ENCODE results near the gene PPP4C. TPM values are rescaled to one million over a fixed set of nuclear protein-coding genes. Genes with fewer than 3 reads are reported as not detected.

The PPP4C gene
- total RNA-seq, 1 experiment from 2014 or later, result 70.7 TPM

DNA sequence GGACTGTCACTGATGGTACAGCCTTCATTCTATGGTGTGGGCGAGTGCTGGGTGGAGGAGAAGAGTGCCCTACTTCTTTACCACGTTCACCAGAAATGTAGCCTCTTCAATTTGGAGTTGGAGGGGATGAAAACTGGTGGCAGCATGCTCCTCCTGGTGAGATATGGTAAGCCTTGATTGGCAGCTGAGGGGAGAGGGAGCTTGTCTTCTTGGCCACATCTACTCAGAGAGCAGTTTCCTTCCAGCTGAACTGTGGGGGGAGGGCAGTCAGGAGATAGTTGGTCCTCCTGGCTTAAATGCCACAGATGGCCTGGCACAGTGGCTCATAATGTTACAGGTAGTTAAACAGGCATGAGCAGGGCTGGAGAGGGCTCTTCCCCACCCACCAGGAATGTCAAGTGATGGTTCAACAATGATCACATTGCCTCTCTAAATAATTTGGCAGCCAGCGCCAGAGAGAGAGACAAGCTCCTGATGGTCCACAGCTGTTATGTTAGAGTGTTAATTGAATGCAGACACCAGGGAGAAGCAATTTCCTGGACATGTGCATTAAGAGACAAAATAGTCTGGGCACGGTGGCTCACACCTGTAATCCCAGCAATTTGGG, 56.2 kb downstream of the PPP4C start:
- in situ Hi-C loops (cut with HindIII; ENCODE audit: low pct_unique_long_range_greater_than_20kb, low sequenced_read_pairs), result no loop called here

DNA sequence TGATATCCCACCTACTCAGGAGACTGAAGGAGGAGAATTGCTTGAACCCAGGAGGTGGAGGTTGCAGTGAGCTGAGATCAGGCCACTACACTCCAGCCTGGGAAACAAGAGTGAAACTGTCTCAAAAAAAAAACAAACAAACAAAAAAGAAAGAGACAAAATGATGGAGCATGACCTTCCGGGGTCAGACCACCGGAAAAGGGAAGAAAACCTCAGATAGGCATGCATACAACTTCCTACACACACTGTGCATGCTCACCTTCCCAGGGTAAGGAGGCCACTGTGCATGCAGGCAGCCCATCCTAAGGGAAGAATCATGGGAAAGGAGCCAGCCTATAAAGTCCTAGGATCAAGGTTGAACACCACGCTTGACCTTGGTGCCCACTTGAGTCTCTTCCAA, 56.8 kb downstream of the PPP4C start:
- no peak for DNase-seq (ENCODE audit: low read depth, low spot score)
- in situ Hi-C loops (cut with HindIII; ENCODE audit: low pct_unique_long_range_greater_than_20kb, low sequenced_read_pairs), result no loop called here

More for the DNA sequence above, 56.2 kb downstream of the PPP4C start:
- no peak for DNase-seq (ENCODE audit: low read depth, low spot score)

Other genes with a start within 250 kb of the PPP4C start
- 74.1 and 82.6 TPM in 2 replicates for gene CDIPT, start 212.8 kb upstream of the PPP4C start, total RNA-seq (2014; rRNA removed; shearing (Covaris generic))
- gene SEZ6L2, start 176.4 kb upstream of the PPP4C start, total RNA-seq (2014; rRNA removed; shearing (Covaris generic)), result 8.7 and 10.3 TPM in 2 replicates
- 3.4 and 3.7 TPM in 2 replicates for gene ASPHD1, start 175.5 kb upstream of the PPP4C start, total RNA-seq (2014; rRNA removed; shearing (Covaris generic))
- gene KCTD13, start 149.8 kb upstream of the PPP4C start, total RNA-seq (2014; rRNA removed; shearing (Covaris generic)), result 9.1 and 11.0 TPM in 2 replicates
- gene TMEM219, start 113.9 kb upstream of the PPP4C start, total RNA-seq (2014; rRNA removed; shearing (Covaris generic)), result 48.2 and 51.8 TPM in 2 replicates
- 28.6 and 30.3 TPM in 2 replicates for gene TAOK2, start 102.1 kb upstream of the PPP4C start, total RNA-seq (2014; rRNA removed; shearing (Covaris generic))
- 6.6 and 9.8 TPM in 2 replicates for gene HIRIP3, start 80.4 kb upstream of the PPP4C start, total RNA-seq (2014; rRNA removed; shearing (Covaris generic))
- 39.4 and 46.7 TPM in 2 replicates for gene INO80E, start 79.8 kb upstream of the PPP4C start, total RNA-seq (2014; rRNA removed; shearing (Covaris generic))
- 1.5 and 2.1 TPM in 2 replicates for gene DOC2A, start 65.0 kb upstream of the PPP4C start, total RNA-seq (2014; rRNA removed; shearing (Covaris generic))
- not detected in 2 replicates for gene C16orf92, start 52.8 kb upstream of the PPP4C start, total RNA-seq (2014; rRNA removed; shearing (Covaris generic))
- not detected in 2 replicates for gene TLCD3B, start 44.7 kb upstream of the PPP4C start, total RNA-seq (2014; rRNA removed; shearing (Covaris generic))
- 1,063 and 1,100 TPM in 2 replicates for gene ALDOA, start 10.2 kb upstream of the PPP4C start, total RNA-seq (2014; rRNA removed; shearing (Covaris generic))
- gene TBX6, start 15.9 kb downstream of the PPP4C start, total RNA-seq (2014; rRNA removed; shearing (Covaris generic)), result 0.08 and 0.24 TPM in 2 replicates
- gene YPEL3, start 20.2 kb downstream of the PPP4C start, total RNA-seq (2014; rRNA removed; shearing (Covaris generic)), result 1.7 and 1.9 TPM in 2 replicates
- gene GDPD3, start 37.5 kb downstream of the PPP4C start, total RNA-seq (2014; rRNA removed; shearing (Covaris generic)), result 0.34 TPM in 1 of 2 replicates, not detected in the other
- gene MAPK3, start 47.2 kb downstream of the PPP4C start, total RNA-seq (2014; rRNA removed; shearing (Covaris generic)), result 20.4 and 22.0 TPM in 2 replicates
- 0.08 TPM in 1 of 2 replicates, not detected in the other for gene CORO1A, start 107.6 kb downstream of the PPP4C start, total RNA-seq (2014; rRNA removed; shearing (Covaris generic))
- gene BOLA2B, start 117.7 kb downstream of the PPP4C start, total RNA-seq (2014; rRNA removed; shearing (Covaris generic)), result 24.0 and 30.6 TPM in 2 replicates
- 23.9 and 27.8 TPM in 2 replicates for gene SLX1A, start 117.9 kb downstream of the PPP4C start, total RNA-seq (2014; rRNA removed; shearing (Covaris generic))
- 1.4 and 3.6 TPM in 2 replicates for gene SULT1A3, start 123.3 kb downstream of the PPP4C start, total RNA-seq (2014; rRNA removed; shearing (Covaris generic))
- gene NPIPB13, start 172.5 kb downstream of the PPP4C start, total RNA-seq (2014; rRNA removed; shearing (Covaris generic)), result 0.90 and 0.95 TPM in 2 replicates

All from SK-MEL-5 (cell line).